GM12801 (cell line): ENCODE results near the gene SPEN.

Source experiments
- TF ChIP-seq, protein P1 (sequence below): IDR thresholded peaks from one replicate; pipeline ENCODE4 v1.5.1; 2011; ENCODE audit warnings: control low read depth; ENCODE audit not compliant: insufficient read length; ENCODE audit errors: extremely low read depth

Gene SPEN

DNA sequence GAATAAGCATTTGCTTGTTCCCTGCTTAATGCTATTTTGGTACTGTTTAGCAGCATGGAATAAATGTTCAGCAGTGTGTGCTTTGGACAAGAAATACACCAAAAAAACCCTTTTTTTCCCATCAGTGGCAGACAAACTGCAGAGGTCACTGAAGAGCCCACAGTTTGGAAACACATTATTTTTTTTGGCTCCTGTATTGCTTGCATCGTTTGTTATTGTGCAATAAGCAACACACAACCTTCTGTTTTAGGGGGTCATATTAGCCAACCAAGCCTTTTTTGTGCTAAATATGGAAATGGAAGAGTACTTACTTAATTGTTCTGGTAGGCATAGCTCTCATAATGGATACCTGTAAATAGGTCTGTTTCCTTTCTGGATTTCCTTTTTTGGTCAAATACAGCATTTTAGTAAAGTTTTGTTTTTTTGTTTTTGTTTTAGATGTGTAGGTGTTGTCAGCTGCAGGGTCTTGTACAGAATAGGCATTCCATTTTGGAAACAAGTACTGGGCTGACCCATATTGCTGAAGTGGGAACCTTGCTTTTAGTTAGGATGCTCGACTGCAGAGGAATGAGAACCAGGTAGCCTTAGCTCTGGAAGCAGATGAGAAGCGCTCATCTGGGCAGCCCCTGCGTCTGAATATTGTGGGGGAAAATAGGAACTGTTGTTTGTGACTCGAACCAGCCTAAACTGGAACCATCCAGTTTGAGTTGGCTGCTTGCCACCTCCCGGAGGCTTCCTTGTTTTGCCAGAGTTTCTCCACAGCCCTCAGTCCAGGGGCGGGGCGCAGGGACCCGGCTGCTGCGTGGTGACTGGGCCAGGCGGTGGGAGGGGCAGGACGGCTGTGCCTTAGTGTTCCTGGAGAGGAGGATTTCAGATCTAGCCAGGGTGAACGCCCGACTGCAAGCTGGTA, 38.4 kb downstream of the SPEN start:
- TF ChIP-seq, protein P1, sequence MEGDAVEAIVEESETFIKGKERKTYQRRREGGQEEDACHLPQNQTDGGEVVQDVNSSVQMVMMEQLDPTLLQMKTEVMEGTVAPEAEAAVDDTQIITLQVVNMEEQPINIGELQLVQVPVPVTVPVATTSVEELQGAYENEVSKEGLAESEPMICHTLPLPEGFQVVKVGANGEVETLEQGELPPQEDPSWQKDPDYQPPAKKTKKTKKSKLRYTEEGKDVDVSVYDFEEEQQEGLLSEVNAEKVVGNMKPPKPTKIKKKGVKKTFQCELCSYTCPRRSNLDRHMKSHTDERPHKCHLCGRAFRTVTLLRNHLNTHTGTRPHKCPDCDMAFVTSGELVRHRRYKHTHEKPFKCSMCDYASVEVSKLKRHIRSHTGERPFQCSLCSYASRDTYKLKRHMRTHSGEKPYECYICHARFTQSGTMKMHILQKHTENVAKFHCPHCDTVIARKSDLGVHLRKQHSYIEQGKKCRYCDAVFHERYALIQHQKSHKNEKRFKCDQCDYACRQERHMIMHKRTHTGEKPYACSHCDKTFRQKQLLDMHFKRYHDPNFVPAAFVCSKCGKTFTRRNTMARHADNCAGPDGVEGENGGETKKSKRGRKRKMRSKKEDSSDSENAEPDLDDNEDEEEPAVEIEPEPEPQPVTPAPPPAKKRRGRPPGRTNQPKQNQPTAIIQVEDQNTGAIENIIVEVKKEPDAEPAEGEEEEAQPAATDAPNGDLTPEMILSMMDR: no peak

- TF ChIP-seq, protein P1: no peak
Measured at GRCh38 chr1:15886611-15887167, 39.2 kb downstream of the SPEN start.

DNA sequence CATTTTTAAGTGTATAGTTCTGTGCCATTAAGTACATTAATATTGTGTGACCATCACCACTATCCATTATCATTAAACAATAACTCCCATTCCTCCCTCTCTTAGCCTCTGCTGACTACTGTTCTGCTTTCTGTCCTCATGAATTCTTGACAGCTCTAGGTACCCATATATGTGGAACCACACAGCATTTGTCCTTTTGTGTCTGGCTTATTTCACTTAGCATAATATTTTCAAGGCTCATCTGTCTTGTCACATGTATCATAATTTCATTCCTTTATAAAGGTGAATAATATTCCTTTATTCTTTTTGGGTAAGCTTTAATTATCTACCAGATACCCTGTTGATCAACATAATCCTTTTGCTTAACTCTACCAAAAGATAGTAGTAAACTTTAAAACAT, 47.7 kb downstream of the SPEN start:
- TF ChIP-seq, protein P1: no peak

- TF ChIP-seq, protein P1: no peak
Measured at GRCh38 chr1:15899266-15899665, 51.8 kb downstream of the SPEN start.

- TF ChIP-seq, protein P1: no peak
Measured at GRCh38 chr1:15900662-15901279, 53.3 kb downstream of the SPEN start.

DNA sequence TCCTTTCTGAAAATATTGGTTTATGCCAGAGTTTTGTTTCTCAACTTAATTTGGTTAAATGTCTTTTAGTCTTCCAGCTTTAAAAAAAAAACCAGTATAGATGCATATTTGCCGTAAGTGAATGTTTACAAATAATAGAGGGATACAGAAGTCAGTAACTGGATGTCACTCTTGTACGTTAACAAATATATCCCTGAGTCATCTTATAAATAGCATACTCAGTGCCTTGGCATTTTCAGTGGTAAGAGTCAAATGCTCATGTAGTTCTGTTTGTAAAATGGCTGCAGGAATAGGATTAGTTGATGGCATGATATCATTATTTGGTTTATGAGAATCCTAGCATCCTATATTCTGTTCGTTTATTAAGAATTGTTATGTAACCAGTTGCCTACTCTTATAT, 55.4 kb downstream of the SPEN start:
- TF ChIP-seq, protein P1: no peak

GRCh38 chr1:15908597-15908996, 61.1 kb downstream of the SPEN start:
- TF ChIP-seq, protein P1: no peak
